Measurements from ENCODE around the gene TBC1D20. TPM values are rescaled to one million over a fixed set of nuclear protein-coding genes. Genes with fewer than 3 reads are reported as not detected.

The TBC1D20 gene
- total RNA-seq, 1 experiment from 2014 or later = 13.3 TPM

- no peak for DNase-seq (ENCODE audit: low read depth)
Observed at GRCh38 chr20:437787-438486, 24.4 kb downstream of the TBC1D20 start.

GRCh38 chr20:436476-436875 is 25.9 kb downstream of the TBC1D20 start:
- DNase-seq (ENCODE audit: low read depth) = no peak

- no peak for DNase-seq (ENCODE audit: low read depth)
Observed at GRCh38 chr20:435558-435957, 26.8 kb downstream of the TBC1D20 start.

GRCh38 chr20:434661-435419 is 27.5 kb downstream of the TBC1D20 start:
- no peak for DNase-seq (ENCODE audit: low read depth)

- no peak for DNase-seq (ENCODE audit: low read depth)
Observed at GRCh38 chr20:434221-434620, 28.1 kb downstream of the TBC1D20 start.

- peak; percentile 26 for DNase-seq (ENCODE audit: low read depth)
Observed at GRCh38 chr20:433300-433975, 28.9 kb downstream of the TBC1D20 start.

- DNase-seq (ENCODE audit: low read depth) = no peak
Observed at GRCh38 chr20:432677-433299, 29.5 kb downstream of the TBC1D20 start.

- no peak for DNase-seq (ENCODE audit: low read depth)
Observed at GRCh38 chr20:432208-432607, 30.1 kb downstream of the TBC1D20 start.

- DNase-seq (ENCODE audit: low read depth) = peak; percentile 70
Observed at GRCh38 chr20:431012-431904, 31.1 kb downstream of the TBC1D20 start.

GRCh38 chr20:430091-430999 is 32.0 kb downstream of the TBC1D20 start:
- no peak for DNase-seq (ENCODE audit: low read depth)

- DNase-seq (ENCODE audit: low read depth) = no peak
Observed at GRCh38 chr20:428658-429200, 33.6 kb downstream of the TBC1D20 start.

- DNase-seq (ENCODE audit: low read depth) = no peak
Observed at GRCh38 chr20:427849-428657, 34.3 kb downstream of the TBC1D20 start.

GRCh38 chr20:427401-427800 is 34.9 kb downstream of the TBC1D20 start:
- DNase-seq (ENCODE audit: low read depth) = no peak

- no peak for DNase-seq (ENCODE audit: low read depth)
Observed at GRCh38 chr20:426566-426965, 35.8 kb downstream of the TBC1D20 start.

- no peak for DNase-seq (ENCODE audit: low read depth)
Observed at GRCh38 chr20:421685-422250, 40.6 kb downstream of the TBC1D20 start.

- peak; percentile 33 for DNase-seq (ENCODE audit: low read depth)
Observed at GRCh38 chr20:420721-421574, 41.4 kb downstream of the TBC1D20 start.

- no peak for DNase-seq (ENCODE audit: low read depth)
Observed at GRCh38 chr20:420166-420620, 42.1 kb downstream of the TBC1D20 start.
